Inflammatory macrophage treated with lipopolysaccharide for 1 hour (primary cell): ENCODE results near the gene BCORL1.

Experiments used
- DNase-seq, 2 donors: peaks; one replicate each; pipeline ENCODE4 v3.0.0-alpha.2; 2020 to 2022

Gene BCORL1

GRCh38 chrX:130095249-130096030, 113.0 kb downstream of the BCORL1 start:
- no peak for DNase-seq

- DNase-seq: no peak
Measured at GRCh38 chrX:130097507-130098209, 115.2 kb downstream of the BCORL1 start.

- no peak for DNase-seq
Measured at GRCh38 chrX:130098210-130098552, 115.7 kb downstream of the BCORL1 start.

- no peak for DNase-seq
Measured at GRCh38 chrX:130100180-130100579, 117.7 kb downstream of the BCORL1 start.

- no peak for DNase-seq
Measured at GRCh38 chrX:130103605-130104004, 121.2 kb downstream of the BCORL1 start.

- no peak for DNase-seq
Measured at GRCh38 chrX:130105244-130105643, 122.8 kb downstream of the BCORL1 start.

GRCh38 chrX:130106071-130106470, 123.6 kb downstream of the BCORL1 start:
- DNase-seq: no peak
